22Rv1 (cell line): ENCODE results near the gene ZNF425.

Experiments
- ZFX ChIP-seq: fragments of 450-650 bp; IDR thresholded peaks from 2 replicates; pipeline ENCODE4 v1.6.1; 2017; ENCODE audit warnings: antibody characterized with exemption, borderline replicate concordance
- TF ChIP-seq, protein P1 (sequence below): fragments of 450-650 bp; IDR thresholded peaks from 2 replicates; pipeline ENCODE4 v1.5.1; 2017; ENCODE audit warnings: mild to moderate bottlenecking

DNA sequence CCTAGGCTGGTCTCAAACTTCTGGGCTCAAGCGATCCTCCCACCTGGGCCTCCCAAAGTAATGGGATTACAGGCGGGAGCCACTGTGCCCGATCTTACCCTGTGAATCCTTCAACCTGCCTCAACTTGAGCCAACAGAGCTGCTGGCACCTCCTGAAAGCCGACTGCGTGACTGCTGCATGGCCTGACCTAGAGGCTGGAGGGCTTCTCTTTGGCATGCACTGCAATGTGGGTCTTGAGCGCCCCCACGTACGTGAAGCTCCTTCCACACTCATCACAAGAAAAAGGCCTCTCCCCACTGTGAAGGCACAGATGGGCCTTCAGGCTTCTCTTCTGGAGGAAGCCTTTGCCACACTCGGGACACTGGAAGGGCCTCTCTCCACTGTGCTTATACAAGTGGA lies 22.7 kb downstream of the ZNF425 start:
- TF ChIP-seq, protein P1, sequence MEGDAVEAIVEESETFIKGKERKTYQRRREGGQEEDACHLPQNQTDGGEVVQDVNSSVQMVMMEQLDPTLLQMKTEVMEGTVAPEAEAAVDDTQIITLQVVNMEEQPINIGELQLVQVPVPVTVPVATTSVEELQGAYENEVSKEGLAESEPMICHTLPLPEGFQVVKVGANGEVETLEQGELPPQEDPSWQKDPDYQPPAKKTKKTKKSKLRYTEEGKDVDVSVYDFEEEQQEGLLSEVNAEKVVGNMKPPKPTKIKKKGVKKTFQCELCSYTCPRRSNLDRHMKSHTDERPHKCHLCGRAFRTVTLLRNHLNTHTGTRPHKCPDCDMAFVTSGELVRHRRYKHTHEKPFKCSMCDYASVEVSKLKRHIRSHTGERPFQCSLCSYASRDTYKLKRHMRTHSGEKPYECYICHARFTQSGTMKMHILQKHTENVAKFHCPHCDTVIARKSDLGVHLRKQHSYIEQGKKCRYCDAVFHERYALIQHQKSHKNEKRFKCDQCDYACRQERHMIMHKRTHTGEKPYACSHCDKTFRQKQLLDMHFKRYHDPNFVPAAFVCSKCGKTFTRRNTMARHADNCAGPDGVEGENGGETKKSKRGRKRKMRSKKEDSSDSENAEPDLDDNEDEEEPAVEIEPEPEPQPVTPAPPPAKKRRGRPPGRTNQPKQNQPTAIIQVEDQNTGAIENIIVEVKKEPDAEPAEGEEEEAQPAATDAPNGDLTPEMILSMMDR: no peak
- no peak for TF ChIP-seq ZFX
